Superior temporal gyrus (tissue), 1 donor: ENCODE data around the gene PPP1R9A.
A peak's percentile ranks its signal among the peaks of the same experiment; 100 is the strongest.

Source experiments
- DNase-seq: peaks from one replicate; pipeline ENCODE4 v3.0.0-alpha.2; 2016; ENCODE audit errors: extremely low spot score

The PPP1R9A gene

GRCh38 chr7:95097851-95098250, 190.5 kb downstream of the PPP1R9A start:
- no peak for DNase-seq

GRCh38 chr7:95099106-95099505, 191.7 kb downstream of the PPP1R9A start:
- no peak for DNase-seq

GRCh38 chr7:95101422-95101821, 194.0 kb downstream of the PPP1R9A start:
- no peak for DNase-seq

GRCh38 chr7:95102662-95103061, 195.3 kb downstream of the PPP1R9A start:
- DNase-seq = no peak

- peak; percentile 71 for DNase-seq
Measured at GRCh38 chr7:95104739-95105138, 197.3 kb downstream of the PPP1R9A start.

- no peak for DNase-seq
Measured at GRCh38 chr7:95105627-95106026, 198.2 kb downstream of the PPP1R9A start.

GRCh38 chr7:95106401-95106800, 199.0 kb downstream of the PPP1R9A start:
- no peak for DNase-seq

- DNase-seq = no peak
Measured at GRCh38 chr7:95110707-95111106, 203.3 kb downstream of the PPP1R9A start.

- no peak for DNase-seq
Measured at GRCh38 chr7:95113590-95113989, 206.2 kb downstream of the PPP1R9A start.

GRCh38 chr7:95126053-95126709, 218.8 kb downstream of the PPP1R9A start:
- DNase-seq = no peak

GRCh38 chr7:95132500-95132899, 225.1 kb downstream of the PPP1R9A start:
- no peak for DNase-seq

GRCh38 chr7:95139922-95140321, 232.5 kb downstream of the PPP1R9A start:
- DNase-seq = no peak

- no peak for DNase-seq
Measured at GRCh38 chr7:95141755-95142154, 234.4 kb downstream of the PPP1R9A start.

- DNase-seq = no peak
Measured at GRCh38 chr7:95144256-95144655, 236.9 kb downstream of the PPP1R9A start.

- DNase-seq = no peak
Measured at GRCh38 chr7:95155965-95156364, 248.6 kb downstream of the PPP1R9A start.

GRCh38 chr7:95157381-95157780, 250.0 kb downstream of the PPP1R9A start:
- no peak for DNase-seq

- no peak for DNase-seq
Measured at GRCh38 chr7:95169678-95170077, 262.3 kb downstream of the PPP1R9A start.

- no peak for DNase-seq
Measured at GRCh38 chr7:95172420-95172819, 265.0 kb downstream of the PPP1R9A start.

- DNase-seq = no peak
Measured at GRCh38 chr7:95190515-95190914, 283.1 kb downstream of the PPP1R9A start.

- DNase-seq = no peak
Measured at GRCh38 chr7:95191795-95192194, 284.4 kb downstream of the PPP1R9A start.

- no peak for DNase-seq
Measured at GRCh38 chr7:95198863-95199262, 291.5 kb downstream of the PPP1R9A start.

- peak; percentile 92 for DNase-seq
Measured at GRCh38 chr7:95199779-95200558, 292.6 kb downstream of the PPP1R9A start.

GRCh38 chr7:95200741-95201140, 293.3 kb downstream of the PPP1R9A start:
- peak; percentile 56 for DNase-seq
